GM21825 (cell line): ENCODE measurements around the gene FCGR1A.
"Not testable (repeated sequence)": the region's sequence is repeated elsewhere in the genome, so short reads cannot be mapped to it uniquely, and the experiment has no call there.

Source experiments
- ATAC-seq: cut with Tn5 transposase; IDR thresholded peaks from one replicate; pipeline ENCODE4 v1.9.1; 2021; ENCODE audit warnings: mild to moderate bottlenecking, moderate library complexity; ENCODE audit not compliant: unreplicated experiment

The FCGR1A gene

DNA sequence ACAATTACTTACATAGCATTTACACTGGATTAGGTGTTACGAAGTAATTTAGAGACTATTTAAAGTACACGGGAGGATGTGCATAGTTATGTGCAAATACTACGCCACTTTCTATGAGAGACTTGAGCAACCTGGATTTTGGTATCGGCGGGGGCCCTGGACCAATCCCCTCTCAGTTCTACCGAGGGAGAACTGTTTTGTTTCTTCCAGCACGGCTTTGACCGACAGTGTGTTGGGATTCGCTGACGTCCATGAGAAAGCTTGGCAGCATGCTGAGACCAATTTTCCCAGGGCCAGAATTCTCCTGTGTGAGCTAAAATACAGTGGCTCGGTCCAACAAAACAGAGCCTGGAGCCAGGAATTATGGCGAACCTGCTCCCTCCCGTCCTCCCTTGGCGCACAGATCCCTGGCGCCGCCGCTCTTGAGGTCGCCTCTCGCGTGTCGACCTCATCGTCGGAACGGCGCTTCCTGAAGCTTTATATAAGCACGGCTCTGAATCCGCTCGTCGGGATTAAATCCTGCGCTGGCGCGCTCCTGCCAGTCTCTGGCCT lies 49.3 kb downstream of the FCGR1A start:
- peak; percentile 4 for ATAC-seq

GRCh38 chr1:149832316-149833126 lies 50.0 kb downstream of the FCGR1A start:
- ATAC-seq = peak; percentile 59

GRCh38 chr1:149833144-149833543 lies 50.6 kb downstream of the FCGR1A start:
- ATAC-seq = not testable (repeated sequence)

DNA sequence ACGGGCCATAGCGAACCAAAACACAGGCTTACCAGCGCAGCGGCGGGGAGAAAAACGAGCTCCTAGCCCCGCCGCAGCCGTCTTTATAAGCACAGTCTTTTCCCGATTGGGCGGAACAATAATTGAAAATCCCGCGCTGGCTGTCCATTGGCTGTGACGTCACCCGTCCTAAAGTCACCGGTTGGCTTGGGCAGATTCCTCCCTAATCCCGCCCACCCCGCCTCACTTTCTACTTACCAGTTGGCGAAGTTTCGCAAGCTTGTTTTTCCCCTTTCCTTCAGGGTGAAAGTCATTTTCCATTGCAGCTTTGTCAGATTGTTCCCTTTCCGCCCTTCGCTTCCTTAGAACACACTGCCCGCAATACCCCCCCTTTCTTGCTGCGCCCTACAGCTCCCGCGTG lies 58.7 kb downstream of the FCGR1A start:
- peak; percentile 22 for ATAC-seq
